Measurements from ENCODE around the gene NF1.

DNA sequence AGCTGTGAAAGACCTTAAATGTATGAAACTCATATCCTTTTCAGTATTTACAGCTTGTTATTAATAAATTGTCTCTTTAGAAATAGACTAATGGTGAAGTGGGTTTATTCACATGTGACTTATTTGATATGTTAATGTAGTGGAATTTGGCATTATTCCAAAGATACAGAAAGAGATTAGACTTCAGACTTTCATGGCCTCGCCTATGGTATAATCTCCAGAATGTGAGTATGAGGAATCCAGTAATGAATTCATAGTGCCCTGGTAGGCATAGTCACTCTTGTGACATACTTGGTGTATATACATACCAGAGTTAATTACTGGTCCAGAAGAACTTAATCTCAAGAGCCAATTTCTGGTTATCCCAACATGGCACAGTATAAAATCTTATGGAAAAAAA, 129.6 kb downstream of the NF1 start:
- TF ChIP-seq TAF1 (IDR thresholded peaks at IDR 0.05; ENCODE audit: borderline replicate concordance, insufficient read depth, low read length), result no peak
- TF ChIP-seq, protein P1, sequence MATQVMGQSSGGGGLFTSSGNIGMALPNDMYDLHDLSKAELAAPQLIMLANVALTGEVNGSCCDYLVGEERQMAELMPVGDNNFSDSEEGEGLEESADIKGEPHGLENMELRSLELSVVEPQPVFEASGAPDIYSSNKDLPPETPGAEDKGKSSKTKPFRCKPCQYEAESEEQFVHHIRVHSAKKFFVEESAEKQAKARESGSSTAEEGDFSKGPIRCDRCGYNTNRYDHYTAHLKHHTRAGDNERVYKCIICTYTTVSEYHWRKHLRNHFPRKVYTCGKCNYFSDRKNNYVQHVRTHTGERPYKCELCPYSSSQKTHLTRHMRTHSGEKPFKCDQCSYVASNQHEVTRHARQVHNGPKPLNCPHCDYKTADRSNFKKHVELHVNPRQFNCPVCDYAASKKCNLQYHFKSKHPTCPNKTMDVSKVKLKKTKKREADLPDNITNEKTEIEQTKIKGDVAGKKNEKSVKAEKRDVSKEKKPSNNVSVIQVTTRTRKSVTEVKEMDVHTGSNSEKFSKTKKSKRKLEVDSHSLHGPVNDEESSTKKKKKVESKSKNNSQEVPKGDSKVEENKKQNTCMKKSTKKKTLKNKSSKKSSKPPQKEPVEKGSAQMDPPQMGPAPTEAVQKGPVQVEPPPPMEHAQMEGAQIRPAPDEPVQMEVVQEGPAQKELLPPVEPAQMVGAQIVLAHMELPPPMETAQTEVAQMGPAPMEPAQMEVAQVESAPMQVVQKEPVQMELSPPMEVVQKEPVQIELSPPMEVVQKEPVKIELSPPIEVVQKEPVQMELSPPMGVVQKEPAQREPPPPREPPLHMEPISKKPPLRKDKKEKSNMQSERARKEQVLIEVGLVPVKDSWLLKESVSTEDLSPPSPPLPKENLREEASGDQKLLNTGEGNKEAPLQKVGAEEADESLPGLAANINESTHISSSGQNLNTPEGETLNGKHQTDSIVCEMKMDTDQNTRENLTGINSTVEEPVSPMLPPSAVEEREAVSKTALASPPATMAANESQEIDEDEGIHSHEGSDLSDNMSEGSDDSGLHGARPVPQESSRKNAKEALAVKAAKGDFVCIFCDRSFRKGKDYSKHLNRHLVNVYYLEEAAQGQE (IDR thresholded peaks at IDR 0.05; ENCODE audit: insufficient read depth in 1 of 2, low read depth in 2 of 2, low read length in 2 of 2), result no peak
- no peak for TF ChIP-seq SIN3A (IDR thresholded peaks at IDR 0.05; ENCODE audit: borderline replicate concordance, insufficient read depth, low read length)
- no peak for TF ChIP-seq POLR2AphosphoS5 (IDR thresholded peaks at IDR 0.05; ENCODE audit: low read depth, low read length)
- no peak for TF ChIP-seq FOXP2 (optimal IDR thresholded peaks at IDR 0.05; ENCODE audit: borderline replicate concordance, extremely low read depth, extremely low read length, insufficient read depth)
